ENCODE results near the gene FGF4. TPM values are rescaled to one million over a fixed set of nuclear protein-coding genes. Genes with fewer than 3 reads are reported as not detected.
A peak's percentile ranks its signal among the peaks of the same experiment; 100 is the strongest.

FGF4 gene
- total RNA-seq, 1 donor from 2014 or later = not detected

DNA sequence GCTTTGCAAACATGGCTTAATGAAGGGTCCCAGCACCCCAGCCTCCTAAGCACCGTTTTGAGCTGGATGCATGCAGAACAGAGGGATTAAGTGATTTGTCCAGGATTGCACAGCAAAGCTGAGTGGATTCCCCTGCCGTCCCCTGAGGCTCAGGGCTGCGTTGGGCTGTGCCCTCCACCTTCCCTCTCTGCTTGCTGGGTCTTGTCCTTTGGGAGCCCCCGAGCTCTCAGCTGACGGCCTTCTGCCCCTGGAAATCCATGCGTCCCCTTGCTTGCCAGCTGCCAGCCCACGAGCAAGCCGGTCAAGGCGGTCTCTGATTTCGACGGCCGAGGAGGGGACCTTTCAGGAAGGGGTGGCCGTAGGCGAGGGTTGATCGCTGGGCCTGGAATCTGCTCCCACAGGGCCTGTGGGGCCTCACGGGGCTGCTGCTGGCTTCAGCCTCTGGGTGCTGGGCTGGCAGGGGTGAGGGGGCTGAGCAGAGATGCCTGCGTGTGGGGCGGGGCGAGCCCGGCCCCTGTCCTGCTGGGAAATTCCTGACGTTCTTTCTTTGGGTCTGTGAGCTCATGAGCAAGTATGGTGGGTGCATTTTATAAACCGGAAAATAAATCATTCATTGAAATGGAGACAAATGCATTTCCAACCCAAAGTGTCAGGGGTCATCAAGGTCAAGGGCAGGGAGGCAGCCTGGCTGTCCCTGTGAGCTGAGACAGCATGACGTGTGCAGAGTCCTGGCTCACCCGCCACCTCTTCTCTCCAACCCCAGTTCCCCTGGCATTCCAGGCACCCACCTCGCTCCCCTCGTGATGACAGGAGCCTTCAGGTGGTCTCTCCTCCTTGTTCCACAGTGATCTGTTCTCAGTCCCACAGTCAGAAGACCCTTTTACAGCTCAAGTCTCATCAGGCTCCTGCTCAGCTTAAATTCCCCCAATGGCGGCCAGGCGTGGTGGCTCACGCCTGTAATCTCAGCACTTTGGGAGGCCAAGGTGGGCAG lies 28.1 kb downstream of the FGF4 start:
- peaks cover 1% of the 10 kb centered on the region for H3K36me3 Mint-ChIP-seq (ENCODE audit: low read depth, unreplicated experiment)
- no peak for TF ChIP-seq EZH2 (IDR thresholded peaks at IDR 0.05; ENCODE audit: insufficient read depth, low read length)
- TF ChIP-seq, protein P1, sequence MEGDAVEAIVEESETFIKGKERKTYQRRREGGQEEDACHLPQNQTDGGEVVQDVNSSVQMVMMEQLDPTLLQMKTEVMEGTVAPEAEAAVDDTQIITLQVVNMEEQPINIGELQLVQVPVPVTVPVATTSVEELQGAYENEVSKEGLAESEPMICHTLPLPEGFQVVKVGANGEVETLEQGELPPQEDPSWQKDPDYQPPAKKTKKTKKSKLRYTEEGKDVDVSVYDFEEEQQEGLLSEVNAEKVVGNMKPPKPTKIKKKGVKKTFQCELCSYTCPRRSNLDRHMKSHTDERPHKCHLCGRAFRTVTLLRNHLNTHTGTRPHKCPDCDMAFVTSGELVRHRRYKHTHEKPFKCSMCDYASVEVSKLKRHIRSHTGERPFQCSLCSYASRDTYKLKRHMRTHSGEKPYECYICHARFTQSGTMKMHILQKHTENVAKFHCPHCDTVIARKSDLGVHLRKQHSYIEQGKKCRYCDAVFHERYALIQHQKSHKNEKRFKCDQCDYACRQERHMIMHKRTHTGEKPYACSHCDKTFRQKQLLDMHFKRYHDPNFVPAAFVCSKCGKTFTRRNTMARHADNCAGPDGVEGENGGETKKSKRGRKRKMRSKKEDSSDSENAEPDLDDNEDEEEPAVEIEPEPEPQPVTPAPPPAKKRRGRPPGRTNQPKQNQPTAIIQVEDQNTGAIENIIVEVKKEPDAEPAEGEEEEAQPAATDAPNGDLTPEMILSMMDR (IDR thresholded peaks at IDR 0.05; ENCODE audit: insufficient read depth, low read depth, low read length) = no peak
- H3K27me3 ChIP-seq (ENCODE audit: insufficient read depth, low read length) = no peaks in the 10 kb centered on the region
- H3K4me2 ChIP-seq (ENCODE audit: low read length) = no peak overlapping the region
- H3K36me3 ChIP-seq (ENCODE audit: insufficient read depth, low read length) = no peaks in the 10 kb centered on the region
- H3K4me3 Mint-ChIP-seq (ENCODE audit: unreplicated experiment) = no peak overlapping the region
- H3K27me3 Mint-ChIP-seq (ENCODE audit: low read depth, unreplicated experiment) = peaks cover 17% of the 10 kb centered on the region
- no peak overlapping the region for H3K4me3 ChIP-seq (ENCODE audit: insufficient read depth, low read depth, low read length)
- DNase-seq (ENCODE audit: low read depth) = peak; percentile 18
- no peak overlapping the region for H2AFZ ChIP-seq (ENCODE audit: low read depth, low read length)
- peaks cover 7% of the 10 kb centered on the region for H3K4me1 ChIP-seq (ENCODE audit: insufficient read depth, low read length)
- peak overlapping the region; percentile 47 for H3K27ac Mint-ChIP-seq (ENCODE audit: unreplicated experiment)
- peaks cover 19% of the 10 kb centered on the region for H3K4me1 Mint-ChIP-seq (ENCODE audit: low read depth, unreplicated experiment)
- H3K9me3 ChIP-seq (ENCODE audit: insufficient read depth, low read depth, low read length) = no peaks in the 10 kb centered on the region
- FAIRE-seq = no peak
- H3K27ac ChIP-seq (ENCODE audit: low read depth, low read length) = no peak overlapping the region
- H3K9ac ChIP-seq (ENCODE audit: low read length) = no peak overlapping the region
- peaks cover 5% of the 10 kb centered on the region for H3K9me3 Mint-ChIP-seq (ENCODE audit: unreplicated experiment)
- H3K79me2 ChIP-seq (ENCODE audit: insufficient read depth, low read length) = no peaks in the 10 kb centered on the region
- peaks cover 4% of the 10 kb centered on the region for H4K20me1 ChIP-seq (ENCODE audit: insufficient read depth, low read length)

DNA sequence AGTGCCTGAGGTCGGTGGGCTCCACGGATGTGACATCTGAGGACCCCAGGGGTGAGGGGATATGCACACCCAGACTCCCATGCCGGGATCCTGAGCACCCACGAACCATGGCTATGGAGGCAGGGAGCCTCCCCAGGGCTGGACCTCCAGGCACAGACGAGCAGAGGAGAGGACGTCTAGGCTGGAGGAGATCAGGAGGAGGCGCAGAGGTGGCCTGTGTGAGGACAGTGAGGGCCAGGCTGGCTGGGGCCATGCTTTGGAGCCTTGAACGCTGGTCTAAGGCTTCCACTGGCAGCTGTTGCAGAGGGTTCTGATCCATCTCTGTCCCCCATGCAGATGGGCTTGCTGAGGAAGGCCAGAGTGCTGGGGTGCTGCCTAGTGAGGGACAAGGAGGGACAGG lies 29.0 kb downstream of the FGF4 start:
- peaks cover 20% of the 10 kb centered on the region for H3K4me1 Mint-ChIP-seq (ENCODE audit: low read depth, unreplicated experiment)
- H3K36me3 Mint-ChIP-seq (ENCODE audit: low read depth, unreplicated experiment) = peaks cover 1% of the 10 kb centered on the region
- no peak overlapping the region for H3K4me3 Mint-ChIP-seq (ENCODE audit: unreplicated experiment)
- peak overlapping the region; percentile 72 for H3K27ac Mint-ChIP-seq (ENCODE audit: unreplicated experiment)
- DNase-seq (ENCODE audit: low read depth) (no peak), FAIRE-seq (no peak)
- H3K79me2 ChIP-seq (ENCODE audit: insufficient read depth, low read length) = no peaks in the 10 kb centered on the region
- no peak overlapping the region for H3K4me3 ChIP-seq (ENCODE audit: insufficient read depth, low read depth, low read length)
- no peak overlapping the region for H3K27ac ChIP-seq (ENCODE audit: low read depth, low read length)
- H3K9me3 ChIP-seq (ENCODE audit: insufficient read depth, low read depth, low read length) = no peaks in the 10 kb centered on the region
- H3K27me3 ChIP-seq (ENCODE audit: insufficient read depth, low read length) = no peaks in the 10 kb centered on the region
- no peak overlapping the region for H3K9ac ChIP-seq (ENCODE audit: low read length)
- H3K4me1 ChIP-seq (ENCODE audit: insufficient read depth, low read length) = peaks cover 7% of the 10 kb centered on the region
- peaks cover 4% of the 10 kb centered on the region for H4K20me1 ChIP-seq (ENCODE audit: insufficient read depth, low read length)
- TF ChIP-seq, protein P1 (IDR thresholded peaks at IDR 0.05; ENCODE audit: insufficient read depth, low read depth, low read length) = no peak
- TF ChIP-seq EZH2 (IDR thresholded peaks at IDR 0.05; ENCODE audit: insufficient read depth, low read length) = no peak
- no peak overlapping the region for H3K4me2 ChIP-seq (ENCODE audit: low read length)
- no peak overlapping the region for H2AFZ ChIP-seq (ENCODE audit: low read depth, low read length)
- H3K27me3 Mint-ChIP-seq (ENCODE audit: low read depth, unreplicated experiment) = peaks cover 12% of the 10 kb centered on the region
- peaks cover 5% of the 10 kb centered on the region for H3K9me3 Mint-ChIP-seq (ENCODE audit: unreplicated experiment)
- H3K36me3 ChIP-seq (ENCODE audit: insufficient read depth, low read length) = no peaks in the 10 kb centered on the region

DNA sequence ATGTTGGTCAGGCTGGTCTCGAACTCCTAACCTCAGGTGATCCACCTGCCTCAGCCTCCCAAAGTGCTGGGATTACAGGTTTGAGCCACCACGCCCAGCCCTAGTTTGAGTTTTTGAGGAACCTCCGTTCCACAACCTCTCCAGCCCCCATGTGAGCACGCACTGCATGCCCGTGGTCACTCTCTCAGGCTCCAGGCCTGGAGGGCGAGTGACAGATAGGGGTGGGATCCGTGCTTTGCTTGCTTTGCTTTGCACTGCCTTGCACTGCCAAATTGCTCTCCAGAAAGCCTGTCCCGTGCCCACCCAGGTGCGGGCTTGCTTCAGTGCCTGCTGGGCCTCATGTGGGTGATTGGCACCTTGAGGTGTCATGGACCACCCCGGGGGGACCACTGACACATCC lies 29.9 kb downstream of the FGF4 start:
- Mint-ChIP-seq H3K27me3 (ENCODE audit: low read depth, unreplicated experiment) (peaks cover 10% of the 10 kb centered on the region), H3K4me1 (ENCODE audit: low read depth, unreplicated experiment) (peaks cover 20% of the 10 kb centered on the region), H3K27ac (ENCODE audit: unreplicated experiment) (no peak overlapping the region), H3K4me3 (ENCODE audit: unreplicated experiment) (no peak overlapping the region), H3K36me3 (ENCODE audit: low read depth, unreplicated experiment) (peaks cover 1% of the 10 kb centered on the region), H3K9me3 (ENCODE audit: unreplicated experiment) (peaks cover 4% of the 10 kb centered on the region)
- Histone ChIP-seq H3K36me3 (ENCODE audit: insufficient read depth, low read length) (no peaks in the 10 kb centered on the region), H3K79me2 (ENCODE audit: insufficient read depth, low read length) (no peaks in the 10 kb centered on the region), H4K20me1 (ENCODE audit: insufficient read depth, low read length) (peaks cover 4% of the 10 kb centered on the region), H3K9ac (ENCODE audit: low read length) (no peak overlapping the region), H3K27ac (ENCODE audit: low read depth, low read length) (no peak overlapping the region), H2AFZ (ENCODE audit: low read depth, low read length) (no peak overlapping the region), H3K27me3 (ENCODE audit: insufficient read depth, low read length) (no peaks in the 10 kb centered on the region), H3K9me3 (ENCODE audit: insufficient read depth, low read depth, low read length) (no peaks in the 10 kb centered on the region), H3K4me1 (ENCODE audit: insufficient read depth, low read length) (peaks cover 7% of the 10 kb centered on the region), H3K4me3 (ENCODE audit: insufficient read depth, low read depth, low read length) (no peak overlapping the region), H3K4me2 (ENCODE audit: low read length) (no peak overlapping the region)
- DNase-seq (ENCODE audit: low read depth) (no peak), FAIRE-seq (no peak)
- no peak for TF ChIP-seq EZH2 (IDR thresholded peaks at IDR 0.05; ENCODE audit: insufficient read depth, low read length)
- TF ChIP-seq, protein P1 (IDR thresholded peaks at IDR 0.05; ENCODE audit: insufficient read depth, low read depth, low read length) = no peak

Data from astrocyte (in vitro differentiated cells and primary cell).